ENCODE data around the gene INTS2. TPM values are rescaled to one million over a fixed set of nuclear protein-coding genes. Genes with fewer than 3 reads are reported as not detected.
"Not testable (repeated sequence)": the region's sequence is repeated elsewhere in the genome, so short reads cannot be mapped to it uniquely, and the experiment has no call there.

Gene INTS2
- total RNA-seq, 6 experiments from 2014 or later = 4.2 to 6.5 (median 4.9) TPM

GRCh38 chr17:61928101-61928436 lies 287 bp upstream of the INTS2 start:
- intact Hi-C loops (cut with DNase I) = no loop called here

GRCh38 chr17:61926826-61927207 lies 965 bp downstream of the INTS2 start:
- intact Hi-C loops (cut with DNase I) = no loop called here
- peak overlapping the region; percentile 53 to 75 (median 73) for H3K27ac ChIP-seq

More at GRCh38 chr17:61928101-61928436, 287 bp upstream of the INTS2 start:
- Histone ChIP-seq H3K27me3 (no peaks in the 10 kb centered on the region), H3K4me3 (peak overlapping the region; percentile 59 to 76 (median 66)), H3K9me3 (no peaks in the 10 kb centered on the region), H3K36me3 (peaks cover 0 to 8% (median 0%) of the 10 kb centered on the region in 4 donors), H3K4me1 (peaks cover 0 to 7% (median 2%) of the 10 kb centered on the region in 4 donors), H3K27ac (peak overlapping the region; percentile 39 to 75 (median 73))
- ATAC-seq = no peak
- TF ChIP-seq CTCF (IDR thresholded peaks at IDR 0.05) = no peak
- no peak for TF ChIP-seq POLR2A (IDR thresholded peaks at IDR 0.05)
- 50% methylated on average over 4 of the region's 4 CpGs for WGBS (ENCODE audit: insufficient coverage, low coverage, low lambda C conversion rate, missing lambda C conversion rate)
- DNase-seq = no peak

GRCh38 chr17:61915162-61915561 lies 12.6 kb downstream of the INTS2 start:
- H3K27ac ChIP-seq; DNase-seq; ATAC-seq; H3K9me3 ChIP-seq; H3K4me1 ChIP-seq; intact Hi-C loops (cut with DNase I); H3K27me3 ChIP-seq; H3K4me3 ChIP-seq: not testable (repeated sequence)
- 89% methylated on average over 11 of the region's 15 CpGs for WGBS (ENCODE audit: insufficient coverage, low coverage, low lambda C conversion rate, missing lambda C conversion rate)
- peaks cover 0 to 21% (median 13%) of the 10 kb centered on the region in 4 donors for H3K36me3 ChIP-seq

More at GRCh38 chr17:61926826-61927207, 965 bp downstream of the INTS2 start:
- Histone ChIP-seq H3K4me3 (peak overlapping the region; percentile 59 to 76 (median 66)), H3K36me3 (peaks cover 0 to 8% (median 0%) of the 10 kb centered on the region in 4 donors), H3K4me1 (peaks cover 0 to 7% (median 2%) of the 10 kb centered on the region in 4 donors), H3K27me3 (no peaks in the 10 kb centered on the region), H3K9me3 (no peaks in the 10 kb centered on the region)
- TF ChIP-seq CTCF (IDR thresholded peaks at IDR 0.05) = no peak
- no peak for TF ChIP-seq POLR2A (IDR thresholded peaks at IDR 0.05)
- DNase-seq = no peak
- 14% methylated on average over 4 of the region's 4 CpGs for WGBS (ENCODE audit: insufficient coverage, low coverage, low lambda C conversion rate, missing lambda C conversion rate)
- no peak for ATAC-seq

- intact Hi-C loops (cut with DNase I) = no loop called here
- ATAC-seq (no peak), DNase-seq (no peak)
- Histone ChIP-seq H3K9me3 (no peaks in the 10 kb centered on the region), H3K27ac (no peak overlapping the region), H3K27me3 (no peaks in the 10 kb centered on the region), H3K4me1 (no peaks in the 10 kb centered on the region), H3K4me3 (no peak overlapping the region), H3K36me3 (peaks cover 0 to 29% (median 11%) of the 10 kb centered on the region in 4 donors)
- WGBS (ENCODE audit: insufficient coverage, low coverage, low lambda C conversion rate, missing lambda C conversion rate) = 100% methylated on average over 7 of the region's 7 CpGs
- TF ChIP-seq POLR2A (IDR thresholded peaks at IDR 0.05) (no peak), CTCF (IDR thresholded peaks at IDR 0.05) (no peak)
Measured at GRCh38 chr17:61908292-61909037, 19.3 kb downstream of the INTS2 start.

GRCh38 chr17:61907361-61907760 lies 20.4 kb downstream of the INTS2 start:
- ATAC-seq = no peak
- Histone ChIP-seq H3K36me3 (peaks cover 0 to 32% (median 11%) of the 10 kb centered on the region in 4 donors), H3K4me1 (no peaks in the 10 kb centered on the region), H3K4me3 (no peak overlapping the region), H3K27ac (no peak overlapping the region), H3K9me3 (no peaks in the 10 kb centered on the region), H3K27me3 (no peaks in the 10 kb centered on the region)
- no peak for DNase-seq
- intact Hi-C loops (cut with DNase I) = no loop called here
- 91% methylated on average over 5 of the region's 5 CpGs for WGBS (ENCODE audit: insufficient coverage, low coverage, low lambda C conversion rate, missing lambda C conversion rate)
- TF ChIP-seq CTCF (IDR thresholded peaks at IDR 0.05) (no peak), POLR2A (IDR thresholded peaks at IDR 0.05) (no peak)

Measured in right lobe of liver (tissue), 6 donors.